ENCODE measurements around the gene HCFC2. TPM values are rescaled to one million over a fixed set of nuclear protein-coding genes. Genes with fewer than 3 reads are reported as not detected.
A peak's percentile ranks its signal among the peaks of the same experiment; 100 is the strongest.

Gene HCFC2
- polyA plus RNA-seq, 1 donor: 12.2 TPM

GRCh38 chr12:104133321-104133720 lies 69.0 kb downstream of the HCFC2 start:
- peaks cover 42% of the 10 kb centered on the region for H3K36me3 ChIP-seq (ENCODE audit: control insufficient read depth, insufficient read depth, low read length)
- H3K4me3 ChIP-seq (ENCODE audit: low read length): no peak overlapping the region
- H3K9me3 ChIP-seq (ENCODE audit: control insufficient read depth, low read depth, low read length): no peaks in the 10 kb centered on the region
- no peaks in the 10 kb centered on the region for H3K27me3 ChIP-seq (ENCODE audit: control insufficient read depth, insufficient read depth, low read length)
- no peak overlapping the region for H3K27ac ChIP-seq (ENCODE audit: low read length)
- WGBS (ENCODE audit: insufficient coverage, low lambda C conversion rate): 100% methylated on average over 1 of the region's 5 CpGs
- no peak for DNase-seq
- H3K4me1 ChIP-seq (ENCODE audit: control insufficient read depth, insufficient read depth, low read length): peaks cover 10% of the 10 kb centered on the region

DNA sequence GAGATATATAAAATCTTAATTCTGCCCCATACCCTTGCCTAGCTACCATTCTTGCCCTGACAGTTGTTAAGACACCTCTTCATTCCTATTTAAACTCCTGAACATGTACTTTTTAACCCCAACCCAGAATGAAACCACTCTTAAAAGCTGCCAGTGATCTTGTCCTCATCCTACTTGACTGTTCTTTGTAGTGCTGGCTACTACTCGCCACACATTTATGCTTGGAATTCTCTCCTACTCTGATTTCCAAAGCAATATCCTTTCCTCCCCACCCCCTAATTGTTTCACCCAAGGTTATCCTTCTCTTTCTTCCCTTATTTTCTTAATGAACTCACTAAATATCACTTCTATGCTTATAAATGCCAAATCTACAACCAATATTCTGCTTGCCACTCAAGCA lies 69.5 kb downstream of the HCFC2 start:
- Histone ChIP-seq H3K4me3 (ENCODE audit: low read length) (no peak overlapping the region), H3K27me3 (ENCODE audit: control insufficient read depth, insufficient read depth, low read length) (no peaks in the 10 kb centered on the region), H3K27ac (ENCODE audit: low read length) (no peak overlapping the region), H3K36me3 (ENCODE audit: control insufficient read depth, insufficient read depth, low read length) (peaks cover 40% of the 10 kb centered on the region), H3K4me1 (ENCODE audit: control insufficient read depth, insufficient read depth, low read length) (peaks cover 16% of the 10 kb centered on the region), H3K9me3 (ENCODE audit: control insufficient read depth, low read depth, low read length) (no peaks in the 10 kb centered on the region)
- DNase-seq: no peak
- 86% methylated on average over 1 of the region's 1 CpG for WGBS (ENCODE audit: insufficient coverage, low lambda C conversion rate)

- WGBS (ENCODE audit: insufficient coverage, low lambda C conversion rate): no CpG with 5 or more reads among the region's 1 CpG
- no peak overlapping the region for H3K4me3 ChIP-seq (ENCODE audit: low read length)
- H3K4me1 ChIP-seq (ENCODE audit: control insufficient read depth, insufficient read depth, low read length): peaks cover 16% of the 10 kb centered on the region
- H3K27ac ChIP-seq (ENCODE audit: low read length): no peak overlapping the region
- no peaks in the 10 kb centered on the region for H3K9me3 ChIP-seq (ENCODE audit: control insufficient read depth, low read depth, low read length)
- DNase-seq: no peak
- no peaks in the 10 kb centered on the region for H3K27me3 ChIP-seq (ENCODE audit: control insufficient read depth, insufficient read depth, low read length)
- H3K36me3 ChIP-seq (ENCODE audit: control insufficient read depth, insufficient read depth, low read length): peaks cover 31% of the 10 kb centered on the region
Observed at GRCh38 chr12:104134882-104135281, 70.6 kb downstream of the HCFC2 start.

DNA sequence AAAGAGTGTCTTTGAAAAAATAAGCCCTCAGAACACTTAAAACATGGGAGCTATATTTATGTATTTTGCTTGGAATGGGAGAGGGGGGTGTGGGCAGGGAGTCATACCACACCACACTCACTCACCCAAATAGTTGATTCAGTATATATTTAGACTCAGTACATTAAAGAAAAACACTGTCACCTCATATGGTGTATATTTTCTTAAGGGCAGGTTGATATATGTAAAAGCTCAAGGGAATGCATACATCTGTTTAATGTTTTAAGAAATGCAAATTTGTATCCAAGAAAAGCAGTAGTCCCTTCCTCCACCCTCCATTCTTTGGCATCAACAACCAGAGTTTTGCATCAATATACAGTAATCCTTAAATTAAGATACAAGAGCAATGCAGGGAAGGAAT lies 72.2 kb downstream of the HCFC2 start:
- peak in 1 of 2 donors; percentile 9 for DNase-seq
- peaks cover 27% of the 10 kb centered on the region for H3K36me3 ChIP-seq (ENCODE audit: control insufficient read depth, insufficient read depth, low read length)
- no peaks in the 10 kb centered on the region for H3K9me3 ChIP-seq (ENCODE audit: control insufficient read depth, low read depth, low read length)
- H3K27me3 ChIP-seq (ENCODE audit: control insufficient read depth, insufficient read depth, low read length): no peaks in the 10 kb centered on the region
- H3K4me1 ChIP-seq (ENCODE audit: control insufficient read depth, insufficient read depth, low read length): peaks cover 16% of the 10 kb centered on the region
- H3K27ac ChIP-seq (ENCODE audit: low read length): peak overlapping the region; percentile 87
- H3K4me3 ChIP-seq (ENCODE audit: low read length): peak overlapping the region; percentile 62

DNA sequence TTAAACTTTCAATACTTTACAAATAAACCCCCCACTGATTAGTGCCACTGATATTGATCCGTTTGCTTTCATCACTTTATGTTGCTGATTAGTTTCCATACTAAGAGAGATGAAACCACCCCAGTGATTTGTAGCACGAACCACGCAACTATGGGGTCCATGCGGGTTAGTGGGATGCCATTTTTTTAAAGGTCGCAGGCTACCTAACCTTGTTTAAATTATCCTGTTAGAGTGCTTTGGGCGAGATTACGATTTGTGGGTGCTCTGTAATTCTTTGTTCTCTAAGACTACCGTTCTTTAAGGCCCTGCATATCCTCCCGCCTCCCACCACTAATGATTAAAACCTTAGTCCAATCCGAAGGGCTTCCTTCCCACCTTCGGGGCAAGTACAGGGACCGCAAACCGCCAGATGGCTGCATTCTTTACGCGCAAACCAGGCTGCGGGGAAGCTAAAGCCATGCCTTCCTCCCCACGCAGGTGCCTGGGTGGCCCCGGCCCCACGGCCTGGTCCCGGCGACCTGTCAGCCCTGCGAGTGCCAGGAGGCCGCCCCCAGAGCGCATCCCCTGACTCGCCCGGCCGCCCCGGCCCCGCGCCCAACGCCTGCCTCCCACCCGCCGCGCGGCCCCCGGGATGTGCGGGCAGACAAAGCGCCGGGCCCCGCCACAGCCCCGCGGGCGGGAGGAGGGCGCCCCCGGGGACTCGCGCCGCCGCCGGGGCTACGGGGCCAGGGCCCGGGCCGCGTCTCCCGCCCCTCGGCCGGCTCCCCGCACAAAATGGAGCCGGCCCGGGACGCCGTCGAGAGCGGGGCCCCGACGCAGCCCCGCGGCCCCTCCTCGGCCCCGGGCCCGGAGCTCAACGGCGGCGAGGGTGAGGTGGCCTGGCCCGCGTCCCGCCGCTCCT lies 72.9 kb downstream of the HCFC2 start:
- WGBS (ENCODE audit: insufficient coverage, low lambda C conversion rate): no CpG with 5 or more reads among the region's 78 CpGs
- Histone ChIP-seq H3K27ac (ENCODE audit: low read length) (peak overlapping the region; percentile 87), H3K4me1 (ENCODE audit: control insufficient read depth, insufficient read depth, low read length) (peaks cover 16% of the 10 kb centered on the region), H3K27me3 (ENCODE audit: control insufficient read depth, insufficient read depth, low read length) (no peaks in the 10 kb centered on the region), H3K9me3 (ENCODE audit: control insufficient read depth, low read depth, low read length) (no peaks in the 10 kb centered on the region), H3K36me3 (ENCODE audit: control insufficient read depth, insufficient read depth, low read length) (peaks cover 22% of the 10 kb centered on the region), H3K4me3 (ENCODE audit: low read length) (peak overlapping the region; percentile 62)
- peak; percentile 43 to 72 for DNase-seq

DNA sequence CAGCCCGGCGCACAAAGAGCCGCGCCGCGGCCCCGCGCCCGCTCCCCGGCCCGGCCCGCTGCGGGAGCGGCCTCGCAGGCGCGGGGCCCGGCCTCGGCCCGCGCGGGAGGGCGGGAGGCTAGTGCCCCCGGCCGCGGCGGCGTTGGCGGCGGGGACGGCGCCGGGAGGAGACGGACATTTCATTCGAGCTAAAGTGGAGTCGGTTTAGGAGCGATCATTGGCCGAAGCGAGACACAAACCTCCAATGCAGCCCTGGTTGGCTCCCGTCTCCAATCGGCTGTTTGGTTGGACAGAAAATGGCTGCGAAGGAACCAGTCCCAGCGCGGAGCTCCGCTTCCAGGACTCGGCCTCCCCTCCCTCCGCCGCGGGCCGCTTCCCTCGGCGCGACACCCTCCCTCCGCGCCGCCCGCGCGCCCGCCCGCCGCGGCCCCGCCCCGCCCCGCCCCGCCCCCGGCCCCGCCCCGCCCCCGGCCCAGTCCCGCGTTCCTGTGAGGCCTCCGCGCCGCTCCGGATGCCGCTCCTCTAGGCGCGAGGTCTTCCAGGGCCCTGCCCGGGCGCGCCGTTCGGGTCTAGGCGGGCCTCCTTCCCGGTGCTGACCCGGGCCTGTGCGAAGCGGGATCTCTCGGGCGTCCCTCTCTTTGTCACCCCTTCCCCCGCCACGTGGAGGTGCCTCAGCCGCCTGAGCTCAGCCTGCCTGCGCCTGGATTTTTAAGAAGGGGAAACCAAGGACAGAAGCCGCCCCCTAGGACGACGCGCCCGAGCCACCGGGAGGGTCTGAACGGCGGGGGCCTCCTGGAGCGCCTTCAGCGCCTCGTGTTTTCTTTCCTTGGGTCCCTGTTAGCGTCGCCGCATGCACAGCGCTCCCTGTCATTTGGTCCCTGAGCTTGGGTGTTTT lies 73.8 kb downstream of the HCFC2 start, which contains the start of gene NFYB:
Gene NFYB, minus strand, starts transcription at position 309 of the 895 bp plus-strand sequence. CDS start 2,757 bp downstream, outside the sequence.
- Histone ChIP-seq H3K27ac (ENCODE audit: low read length) (peak within 1 kb of the TSS; percentile 87), H3K9me3 (ENCODE audit: control insufficient read depth, low read depth, low read length) (no peaks in the 10 kb centered on the region), H3K4me1 (ENCODE audit: control insufficient read depth, insufficient read depth, low read length) (peaks cover 16% of the 10 kb centered on the region), H3K27me3 (ENCODE audit: control insufficient read depth, insufficient read depth, low read length) (peaks cover 3% of the 10 kb centered on the region), H3K4me3 (ENCODE audit: low read length) (peak within 1 kb of the TSS; percentile 62), H3K36me3 (ENCODE audit: control insufficient read depth, insufficient read depth, low read length) (peaks cover 14% of the 10 kb centered on the region)
- WGBS (ENCODE audit: insufficient coverage, low lambda C conversion rate): no CpG with 5 or more reads among the region's 111 CpGs
- DNase-seq: peak; percentile 96 to 97

DNA sequence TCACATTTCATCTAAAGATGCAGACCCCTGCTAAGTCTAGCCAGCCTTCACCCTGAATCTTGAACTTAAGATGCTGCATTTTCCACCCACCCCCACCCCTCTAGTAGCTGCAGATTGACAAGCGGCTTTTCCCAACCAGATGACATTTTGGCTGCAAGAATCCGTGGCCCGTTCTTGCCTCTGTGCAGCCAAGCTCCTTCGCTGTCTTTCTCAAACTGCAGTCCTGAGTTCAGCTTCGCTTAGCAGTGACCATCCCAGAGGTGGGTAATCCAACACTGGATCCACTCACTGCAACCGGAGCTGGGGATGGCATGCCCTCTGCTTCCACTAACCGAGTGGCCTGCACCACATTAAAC lies 74.4 kb downstream of the HCFC2 start:
- DNase-seq: no peak
- Histone ChIP-seq H3K36me3 (ENCODE audit: control insufficient read depth, insufficient read depth, low read length) (peaks cover 8% of the 10 kb centered on the region), H3K4me3 (ENCODE audit: low read length) (peak overlapping the region; percentile 51), H3K4me1 (ENCODE audit: control insufficient read depth, insufficient read depth, low read length) (peaks cover 16% of the 10 kb centered on the region), H3K27ac (ENCODE audit: low read length) (peak overlapping the region; percentile 71), H3K27me3 (ENCODE audit: control insufficient read depth, insufficient read depth, low read length) (peaks cover 3% of the 10 kb centered on the region), H3K9me3 (ENCODE audit: control insufficient read depth, low read depth, low read length) (no peaks in the 10 kb centered on the region)
- WGBS (ENCODE audit: insufficient coverage, low lambda C conversion rate): no CpG with 5 or more reads among the region's 7 CpGs

- no peak for DNase-seq
- Histone ChIP-seq H3K9me3 (ENCODE audit: control insufficient read depth, low read depth, low read length) (no peaks in the 10 kb centered on the region), H3K27ac (ENCODE audit: low read length) (no peak overlapping the region), H3K36me3 (ENCODE audit: control insufficient read depth, insufficient read depth, low read length) (no peaks in the 10 kb centered on the region), H3K4me3 (ENCODE audit: low read length) (no peak overlapping the region), H3K27me3 (ENCODE audit: control insufficient read depth, insufficient read depth, low read length) (peaks cover 3% of the 10 kb centered on the region), H3K4me1 (ENCODE audit: control insufficient read depth, insufficient read depth, low read length) (peaks cover 7% of the 10 kb centered on the region)
- WGBS (ENCODE audit: insufficient coverage, low lambda C conversion rate): 83% methylated on average over 2 of the region's 2 CpGs
Observed at GRCh38 chr12:104142543-104142942, 78.2 kb downstream of the HCFC2 start.

GRCh38 chr12:104143002-104143401 lies 78.7 kb downstream of the HCFC2 start:
- DNase-seq: no peak
- H3K27ac ChIP-seq (ENCODE audit: low read length): no peak overlapping the region
- H3K9me3 ChIP-seq (ENCODE audit: control insufficient read depth, low read depth, low read length): no peaks in the 10 kb centered on the region
- peaks cover 3% of the 10 kb centered on the region for H3K27me3 ChIP-seq (ENCODE audit: control insufficient read depth, insufficient read depth, low read length)
- H3K4me3 ChIP-seq (ENCODE audit: low read length): no peak overlapping the region
- peaks cover 7% of the 10 kb centered on the region for H3K4me1 ChIP-seq (ENCODE audit: control insufficient read depth, insufficient read depth, low read length)
- H3K36me3 ChIP-seq (ENCODE audit: control insufficient read depth, insufficient read depth, low read length): no peaks in the 10 kb centered on the region

DNA sequence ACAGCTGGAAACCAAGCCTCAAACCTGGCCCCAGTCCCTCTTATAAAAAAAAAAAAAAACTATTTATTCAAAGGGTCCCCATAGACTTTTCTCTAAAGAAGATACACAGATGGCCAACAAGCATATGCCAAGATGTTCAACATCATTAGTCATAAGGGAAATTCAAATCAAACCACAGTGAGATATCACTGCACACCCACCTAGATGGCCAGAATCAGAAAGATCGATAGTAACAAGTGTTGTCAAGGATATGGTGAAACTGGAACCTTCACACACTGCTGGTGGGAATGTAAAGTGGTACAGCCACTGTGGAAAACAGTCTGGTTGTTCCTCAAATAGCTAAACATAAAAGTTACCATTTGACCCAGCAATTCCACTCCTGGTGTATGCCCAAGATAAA lies 79.6 kb downstream of the HCFC2 start:
- no peak for DNase-seq
- no peaks in the 10 kb centered on the region for H3K36me3 ChIP-seq (ENCODE audit: control insufficient read depth, insufficient read depth, low read length)
- no peak overlapping the region for H3K4me3 ChIP-seq (ENCODE audit: low read length)
- H3K4me1 ChIP-seq (ENCODE audit: control insufficient read depth, insufficient read depth, low read length): no peaks in the 10 kb centered on the region
- H3K9me3 ChIP-seq (ENCODE audit: control insufficient read depth, low read depth, low read length): no peaks in the 10 kb centered on the region
- WGBS (ENCODE audit: insufficient coverage, low lambda C conversion rate): no CpG with 5 or more reads among the region's 1 CpG
- H3K27me3 ChIP-seq (ENCODE audit: control insufficient read depth, insufficient read depth, low read length): peaks cover 3% of the 10 kb centered on the region
- no peak overlapping the region for H3K27ac ChIP-seq (ENCODE audit: low read length)

All from large intestine (tissue), 3 donors.